ENCODE results near the gene TMEM132D. TPM values are rescaled to one million over a fixed set of nuclear protein-coding genes. Genes with fewer than 3 reads are reported as not detected.

The TMEM132D gene
- total RNA-seq, 1 donor from 2014 or later: not detected

- no peak overlapping the region for H2AFZ ChIP-seq (ENCODE audit: low read depth, low read length)
- no peak overlapping the region for H3K4me2 ChIP-seq (ENCODE audit: low read length)
- no peaks in the 10 kb centered on the region for H3K36me3 ChIP-seq (ENCODE audit: insufficient read depth, low read length)
- no peaks in the 10 kb centered on the region for H4K20me1 ChIP-seq (ENCODE audit: insufficient read depth, low read length)
- peak overlapping the region; percentile 16 for H3K9ac ChIP-seq (ENCODE audit: low read length)
- peak overlapping the region; percentile 65 for H3K27ac ChIP-seq (ENCODE audit: low read depth, low read length)
- H3K9me3 ChIP-seq (ENCODE audit: insufficient read depth, low read depth, low read length): no peaks in the 10 kb centered on the region
- H3K4me1 ChIP-seq (ENCODE audit: insufficient read depth, low read length): peaks cover 31% of the 10 kb centered on the region
- FAIRE-seq (no peak), DNase-seq (ENCODE audit: low read depth) (no peak)
- Mint-ChIP-seq H3K4me1 (ENCODE audit: low read depth, unreplicated experiment) (no peaks in the 10 kb centered on the region), H3K27me3 (ENCODE audit: low read depth, unreplicated experiment) (no peaks in the 10 kb centered on the region), H3K4me3 (ENCODE audit: unreplicated experiment) (no peak overlapping the region), H3K9me3 (ENCODE audit: unreplicated experiment) (peaks cover 13% of the 10 kb centered on the region), H3K27ac (ENCODE audit: unreplicated experiment) (no peak overlapping the region), H3K36me3 (ENCODE audit: low read depth, unreplicated experiment) (no peaks in the 10 kb centered on the region)
- H3K79me2 ChIP-seq (ENCODE audit: insufficient read depth, low read length): no peaks in the 10 kb centered on the region
- H3K27me3 ChIP-seq (ENCODE audit: insufficient read depth, low read length): no peaks in the 10 kb centered on the region
- H3K4me3 ChIP-seq (ENCODE audit: insufficient read depth, low read depth, low read length): no peak overlapping the region
- TF ChIP-seq CTCF (IDR thresholded peaks at IDR 0.05; ENCODE audit: insufficient read depth, low read depth, low read length) (no peak), EZH2 (IDR thresholded peaks at IDR 0.05; ENCODE audit: insufficient read depth, low read length) (no peak)
Observed at GRCh38 chr12:129606239-129606638, 297.6 kb downstream of the TMEM132D start.

DNA sequence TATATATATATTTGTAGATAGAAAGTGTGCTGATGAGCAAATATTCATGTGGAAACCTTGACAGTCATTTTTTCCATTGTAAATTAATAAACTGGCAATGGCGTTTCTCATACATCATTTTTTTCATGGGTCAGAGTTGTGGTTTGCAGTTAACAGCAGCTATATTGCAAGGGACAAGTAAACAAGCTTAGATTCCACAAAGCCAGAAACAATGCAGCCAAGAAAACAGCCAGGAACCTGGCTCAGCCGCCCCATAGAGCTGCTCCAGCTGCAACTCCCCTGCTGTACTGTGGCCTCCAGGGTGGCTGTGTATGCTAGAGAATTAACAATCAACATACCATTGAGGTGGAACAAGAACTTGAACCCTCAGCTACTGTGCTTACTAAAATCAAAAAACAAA is 298.2 kb downstream of the TMEM132D start:
- TF ChIP-seq EZH2 (IDR thresholded peaks at IDR 0.05; ENCODE audit: insufficient read depth, low read length) (no peak), CTCF (IDR thresholded peaks at IDR 0.05; ENCODE audit: insufficient read depth, low read depth, low read length) (no peak)
- H3K36me3 Mint-ChIP-seq (ENCODE audit: low read depth, unreplicated experiment): no peaks in the 10 kb centered on the region
- no peaks in the 10 kb centered on the region for H3K79me2 ChIP-seq (ENCODE audit: insufficient read depth, low read length)

GRCh38 chr12:129604506-129604905 is 299.3 kb downstream of the TMEM132D start:
- Mint-ChIP-seq H3K36me3 (ENCODE audit: low read depth, unreplicated experiment) (no peaks in the 10 kb centered on the region), H3K4me3 (ENCODE audit: unreplicated experiment) (no peak overlapping the region), H3K4me1 (ENCODE audit: low read depth, unreplicated experiment) (no peaks in the 10 kb centered on the region), H3K27me3 (ENCODE audit: low read depth, unreplicated experiment) (no peaks in the 10 kb centered on the region), H3K9me3 (ENCODE audit: unreplicated experiment) (peaks cover 9% of the 10 kb centered on the region), H3K27ac (ENCODE audit: unreplicated experiment) (no peak overlapping the region)
- no peak overlapping the region for H3K27ac ChIP-seq (ENCODE audit: low read depth, low read length)
- no peaks in the 10 kb centered on the region for H4K20me1 ChIP-seq (ENCODE audit: insufficient read depth, low read length)
- H3K4me2 ChIP-seq (ENCODE audit: low read length): no peak overlapping the region
- no peaks in the 10 kb centered on the region for H3K79me2 ChIP-seq (ENCODE audit: insufficient read depth, low read length)
- peaks cover 37% of the 10 kb centered on the region for H3K4me1 ChIP-seq (ENCODE audit: insufficient read depth, low read length)
- no peak overlapping the region for H3K9ac ChIP-seq (ENCODE audit: low read length)
- no peak overlapping the region for H3K4me3 ChIP-seq (ENCODE audit: insufficient read depth, low read depth, low read length)
- DNase-seq (ENCODE audit: low read depth) (no peak), FAIRE-seq (no peak)
- H3K9me3 ChIP-seq (ENCODE audit: insufficient read depth, low read depth, low read length): no peaks in the 10 kb centered on the region
- no peaks in the 10 kb centered on the region for H3K36me3 ChIP-seq (ENCODE audit: insufficient read depth, low read length)
- no peak overlapping the region for H2AFZ ChIP-seq (ENCODE audit: low read depth, low read length)
- no peak for TF ChIP-seq EZH2 (IDR thresholded peaks at IDR 0.05; ENCODE audit: insufficient read depth, low read length)
- TF ChIP-seq CTCF (IDR thresholded peaks at IDR 0.05; ENCODE audit: insufficient read depth, low read depth, low read length): no peak
- no peaks in the 10 kb centered on the region for H3K27me3 ChIP-seq (ENCODE audit: insufficient read depth, low read length)

More for the DNA sequence above, 298.2 kb downstream of the TMEM132D start:
- Histone ChIP-seq H3K36me3 (ENCODE audit: insufficient read depth, low read length) (no peaks in the 10 kb centered on the region), H3K4me3 (ENCODE audit: insufficient read depth, low read depth, low read length) (no peak overlapping the region), H4K20me1 (ENCODE audit: insufficient read depth, low read length) (no peaks in the 10 kb centered on the region), H2AFZ (ENCODE audit: low read depth, low read length) (no peak overlapping the region), H3K4me2 (ENCODE audit: low read length) (no peak overlapping the region), H3K27me3 (ENCODE audit: insufficient read depth, low read length) (no peaks in the 10 kb centered on the region), H3K4me1 (ENCODE audit: insufficient read depth, low read length) (peaks cover 31% of the 10 kb centered on the region), H3K9ac (ENCODE audit: low read length) (peak overlapping the region; percentile 16), H3K9me3 (ENCODE audit: insufficient read depth, low read depth, low read length) (no peaks in the 10 kb centered on the region), H3K27ac (ENCODE audit: low read depth, low read length) (no peak overlapping the region)
- Mint-ChIP-seq H3K4me3 (ENCODE audit: unreplicated experiment) (no peak overlapping the region), H3K27ac (ENCODE audit: unreplicated experiment) (no peak overlapping the region), H3K27me3 (ENCODE audit: low read depth, unreplicated experiment) (no peaks in the 10 kb centered on the region), H3K9me3 (ENCODE audit: unreplicated experiment) (peaks cover 12% of the 10 kb centered on the region), H3K4me1 (ENCODE audit: low read depth, unreplicated experiment) (no peaks in the 10 kb centered on the region)
- FAIRE-seq (no peak), DNase-seq (ENCODE audit: low read depth) (peak; percentile 45)

All from astrocyte (in vitro differentiated cells and primary cell).